HG03108 (cell line): ENCODE data around the gene ALKBH7.
"Not testable (repeated sequence)": the region's sequence is repeated elsewhere in the genome, so short reads cannot be mapped to it uniquely, and the experiment has no call there.

Experiments used
- ATAC-seq: cut with Tn5 transposase; IDR thresholded peaks from one replicate; pipeline ENCODE4 v1.9.1; 2021; ENCODE audit warnings: moderate library complexity; ENCODE audit not compliant: unreplicated experiment

The ALKBH7 gene

DNA sequence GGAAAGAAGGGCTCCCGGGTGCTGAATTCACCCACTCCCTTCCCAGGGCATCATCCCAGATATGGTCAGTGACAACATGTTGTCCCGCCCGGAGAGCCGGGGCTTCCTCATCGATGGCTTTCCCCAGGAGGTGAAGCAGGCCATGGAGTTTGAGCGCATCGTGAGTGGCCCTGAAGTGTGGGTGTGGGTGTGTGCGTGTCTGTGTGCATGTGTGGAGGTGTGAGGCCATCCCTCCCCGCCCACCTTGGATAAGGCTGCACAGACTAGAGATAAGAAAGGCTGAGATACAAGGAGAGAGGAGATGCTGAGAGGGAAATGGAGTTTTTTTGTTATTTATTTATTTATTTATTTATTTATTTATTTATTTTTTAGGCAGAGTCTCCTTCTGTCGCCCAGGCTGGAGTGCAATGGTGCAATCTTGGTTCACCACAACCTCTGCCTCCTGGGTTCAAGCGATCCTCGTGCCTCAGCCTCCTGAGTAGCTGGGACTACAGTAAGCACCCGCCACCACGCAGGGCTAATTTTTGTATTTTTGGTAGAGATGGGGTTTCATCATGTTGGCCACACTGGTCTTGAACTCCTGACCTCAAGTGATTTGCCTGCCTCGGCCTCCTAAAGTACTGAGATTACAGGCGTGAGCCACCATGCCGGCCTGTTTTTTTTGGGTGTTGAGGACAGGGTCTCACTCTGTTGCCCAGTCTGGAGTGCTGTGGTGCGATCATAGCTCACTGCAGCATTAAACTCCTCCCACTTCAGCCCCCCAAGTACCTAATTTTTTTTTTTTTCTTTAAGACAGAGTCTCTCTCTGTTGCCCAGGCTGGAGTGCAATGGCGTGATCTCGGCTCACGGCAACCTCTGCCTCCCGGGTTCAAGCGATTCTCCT lies 27.7 kb downstream of the ALKBH7 start:
- ATAC-seq, result not testable (repeated sequence)

DNA sequence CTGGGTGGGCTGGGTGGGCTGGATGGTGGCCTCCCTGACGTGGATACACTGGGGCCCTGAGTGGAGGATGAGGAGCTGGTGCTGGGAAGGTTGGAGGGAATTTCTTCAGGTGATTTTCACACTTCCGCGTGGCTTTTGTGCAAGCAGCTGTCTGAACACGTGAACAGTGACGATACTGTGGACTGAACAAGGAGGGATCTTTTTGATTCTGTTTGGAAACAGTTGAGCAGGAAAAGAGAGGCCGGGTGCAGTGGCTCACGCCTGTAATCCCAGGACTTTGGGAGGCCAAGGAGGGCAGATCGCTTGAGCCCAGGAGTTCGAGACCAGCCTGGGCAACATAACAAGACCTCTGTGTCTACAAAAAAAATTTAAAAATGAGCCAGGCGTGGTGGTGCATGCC lies 29.5 kb downstream of the ALKBH7 start:
- ATAC-seq, result no peak

DNA sequence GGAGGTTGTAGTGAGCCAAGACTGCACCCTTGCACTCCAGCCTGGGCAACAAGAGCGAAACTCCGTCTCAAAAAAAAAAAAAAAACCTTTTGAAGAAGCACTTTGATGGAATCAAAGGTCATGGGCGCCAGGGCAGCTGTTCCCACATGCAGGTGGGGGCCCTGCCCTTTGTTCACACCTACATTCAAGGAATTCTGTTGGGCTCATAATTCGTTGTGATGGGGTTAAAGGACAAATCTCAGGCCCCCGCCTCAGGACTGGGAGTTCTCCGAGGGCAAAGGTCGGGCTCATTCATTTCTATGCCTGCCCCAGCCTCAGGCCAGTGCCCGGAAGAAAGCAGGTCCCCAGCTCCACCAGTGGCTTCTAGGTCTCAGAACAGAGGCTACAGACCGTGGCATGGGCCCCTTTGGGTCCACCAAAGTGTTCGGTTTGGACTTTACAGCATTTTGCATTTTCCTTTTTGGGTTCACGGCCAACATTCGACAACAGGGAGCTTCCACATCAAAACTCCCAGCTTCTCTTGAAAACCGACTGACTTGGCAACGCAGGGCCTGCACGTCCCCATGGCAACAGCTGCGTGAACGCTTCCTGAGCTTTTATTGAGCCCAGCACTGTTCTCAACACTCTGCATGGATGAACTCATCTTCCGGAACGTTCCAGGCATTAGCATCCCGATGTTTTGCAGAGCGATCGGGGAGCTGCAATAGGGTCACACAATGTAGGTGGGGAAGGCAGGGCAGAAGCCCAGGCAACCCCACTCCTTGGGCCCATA lies 30.4 kb downstream of the ALKBH7 start:
- no peak for ATAC-seq

DNA sequence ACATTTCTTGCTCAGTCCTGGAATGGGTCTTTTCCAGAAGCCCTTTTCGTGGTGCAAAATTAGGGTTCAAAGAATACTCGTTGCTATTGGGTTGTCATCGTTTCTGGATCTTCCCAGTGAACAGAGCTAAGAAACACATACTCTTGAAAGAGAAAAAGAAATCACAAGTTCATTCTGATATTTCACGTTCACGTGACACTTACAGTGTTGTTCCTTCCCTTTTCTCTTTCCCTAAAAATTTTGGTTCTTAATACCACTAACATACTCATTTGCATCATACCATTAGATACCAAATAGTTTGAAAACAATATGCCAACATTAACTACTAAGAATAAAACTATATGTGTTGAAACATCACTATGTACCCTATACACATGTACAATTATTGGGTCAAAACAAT lies 33.8 kb downstream of the ALKBH7 start:
- ATAC-seq, result no peak

DNA sequence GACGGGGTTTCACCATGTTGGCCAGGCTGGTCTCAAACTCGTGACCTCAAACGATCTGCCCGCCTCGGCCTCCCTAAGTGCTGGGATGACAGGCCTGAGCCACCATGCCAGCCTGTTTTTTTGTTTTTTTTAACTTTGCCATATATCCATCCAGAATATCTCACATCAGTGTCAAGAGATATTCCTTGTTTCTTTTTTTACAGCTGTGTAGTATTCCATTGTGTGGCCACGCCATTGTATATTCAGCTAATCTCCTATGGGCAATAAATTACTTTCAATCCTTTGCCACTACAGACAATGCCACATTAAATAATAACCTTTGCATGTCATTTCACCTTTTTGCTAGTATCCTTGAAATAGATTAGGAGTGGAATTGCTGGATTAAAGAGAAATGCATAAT lies 36.8 kb downstream of the ALKBH7 start:
- ATAC-seq, result no peak

DNA sequence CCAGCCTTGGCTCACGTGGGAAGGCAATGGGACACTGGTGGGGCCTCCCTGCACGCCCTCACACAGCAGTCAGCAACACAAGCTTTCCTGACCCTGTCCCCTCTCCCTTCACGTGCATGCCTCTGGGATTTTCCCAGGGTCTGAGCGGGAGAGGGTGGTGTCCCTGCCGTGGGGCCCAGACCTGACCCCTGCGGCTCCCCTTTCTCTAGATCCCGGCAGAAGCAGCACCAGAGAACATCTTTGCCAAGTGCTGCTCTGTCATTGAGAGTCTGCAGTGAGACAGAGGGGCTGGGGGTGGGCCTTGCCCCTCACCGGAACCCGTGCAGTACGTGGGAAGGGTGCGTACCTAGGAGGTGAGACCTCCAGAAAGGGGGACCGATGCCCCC lies 39.5 kb downstream of the ALKBH7 start:
- no peak for ATAC-seq

DNA sequence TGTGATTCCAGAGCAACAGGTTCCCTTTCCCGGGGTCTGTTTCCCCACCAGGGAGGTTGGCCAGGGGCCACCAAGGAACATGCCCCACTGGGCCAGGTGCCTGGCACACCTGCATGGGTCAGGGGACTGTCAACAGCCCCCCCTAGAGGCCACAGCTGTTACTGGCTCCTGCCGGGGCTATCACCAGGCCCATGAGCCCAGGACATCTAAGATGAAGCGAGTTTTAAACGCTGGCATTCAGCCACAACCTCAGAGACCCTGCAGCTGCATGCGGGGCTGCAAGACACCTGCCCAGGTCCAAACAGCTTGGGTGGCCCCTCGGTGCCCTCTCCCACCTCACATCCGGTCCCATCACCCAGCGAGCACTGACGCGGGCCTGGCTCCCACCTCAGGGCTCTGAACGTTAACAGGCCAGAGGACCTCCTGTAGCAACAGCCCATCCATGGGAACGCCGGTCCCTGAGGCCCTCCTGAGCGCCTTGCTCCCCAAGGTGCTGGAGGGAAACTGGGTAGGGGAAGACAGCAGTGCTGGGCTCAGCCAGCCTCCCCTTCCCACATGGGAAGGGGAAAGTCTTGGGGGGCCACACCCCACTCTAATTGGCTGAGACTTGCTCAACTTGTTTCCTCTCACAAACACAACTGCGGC lies 40.0 kb downstream of the ALKBH7 start:
- no peak for ATAC-seq

DNA sequence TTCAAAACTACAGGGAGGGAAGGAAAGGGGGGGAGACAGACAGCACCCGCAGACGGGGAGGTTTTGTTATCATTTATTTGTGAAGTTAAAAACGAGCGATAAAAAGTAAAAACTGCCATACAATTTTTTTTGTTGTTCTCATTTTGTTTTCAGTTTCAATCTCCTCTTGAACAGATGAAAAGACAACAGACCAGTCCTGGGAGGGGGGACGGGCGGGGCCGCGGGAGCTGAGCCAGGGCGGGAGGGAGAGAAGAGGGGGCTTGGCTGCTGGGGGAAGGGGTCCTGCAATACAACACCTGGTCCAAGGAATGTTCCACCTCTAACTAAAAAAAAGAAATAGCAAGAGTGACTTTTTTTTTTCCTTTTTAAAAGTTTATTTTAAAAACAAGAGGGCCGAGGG lies 40.7 kb downstream of the ALKBH7 start:
- no peak for ATAC-seq

DNA sequence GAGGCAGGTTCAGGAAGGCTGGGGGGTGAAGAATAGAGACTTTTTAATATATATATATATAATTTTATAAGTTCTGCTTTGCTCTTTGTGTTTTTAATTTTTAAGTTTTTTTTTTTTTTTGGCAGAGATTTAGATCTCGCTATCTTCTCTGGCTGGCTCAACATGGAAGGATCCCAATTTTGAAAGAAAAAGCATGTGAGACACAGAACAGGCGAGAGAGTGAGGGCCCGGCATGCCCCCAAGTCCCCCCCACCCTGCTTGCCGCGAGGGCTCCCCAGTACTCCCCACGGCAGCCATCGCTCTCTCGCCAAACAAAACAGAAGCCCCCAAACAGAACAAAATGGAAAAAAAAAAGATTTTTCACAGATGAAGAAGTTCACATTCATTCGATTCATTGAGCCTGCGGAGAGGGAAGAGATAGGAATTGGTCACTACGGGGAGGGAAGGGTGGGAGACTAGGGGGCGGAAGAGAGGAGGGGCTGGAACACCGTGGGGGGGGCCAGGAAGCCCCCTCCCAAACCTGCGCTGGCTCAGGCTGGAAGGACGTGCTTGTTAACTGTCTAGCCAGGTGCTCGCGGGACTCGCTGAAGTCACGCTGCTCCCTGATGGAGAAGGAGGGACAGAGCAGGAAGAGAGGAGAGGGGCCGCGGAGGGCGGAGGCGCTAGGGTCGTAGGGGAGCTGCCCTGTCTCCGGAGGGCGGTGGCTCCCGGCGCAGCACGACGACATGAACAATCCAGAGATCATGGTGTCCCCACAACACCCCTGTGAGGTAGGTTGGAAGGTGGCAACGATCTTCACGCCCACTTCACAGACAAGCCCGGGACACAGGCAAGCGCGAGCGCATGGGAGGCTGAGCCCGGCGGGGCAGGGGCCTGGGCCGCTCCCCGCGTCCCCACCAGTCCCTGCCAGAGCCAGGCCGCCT lies 41.4 kb downstream of the ALKBH7 start:
- no peak for ATAC-seq

DNA sequence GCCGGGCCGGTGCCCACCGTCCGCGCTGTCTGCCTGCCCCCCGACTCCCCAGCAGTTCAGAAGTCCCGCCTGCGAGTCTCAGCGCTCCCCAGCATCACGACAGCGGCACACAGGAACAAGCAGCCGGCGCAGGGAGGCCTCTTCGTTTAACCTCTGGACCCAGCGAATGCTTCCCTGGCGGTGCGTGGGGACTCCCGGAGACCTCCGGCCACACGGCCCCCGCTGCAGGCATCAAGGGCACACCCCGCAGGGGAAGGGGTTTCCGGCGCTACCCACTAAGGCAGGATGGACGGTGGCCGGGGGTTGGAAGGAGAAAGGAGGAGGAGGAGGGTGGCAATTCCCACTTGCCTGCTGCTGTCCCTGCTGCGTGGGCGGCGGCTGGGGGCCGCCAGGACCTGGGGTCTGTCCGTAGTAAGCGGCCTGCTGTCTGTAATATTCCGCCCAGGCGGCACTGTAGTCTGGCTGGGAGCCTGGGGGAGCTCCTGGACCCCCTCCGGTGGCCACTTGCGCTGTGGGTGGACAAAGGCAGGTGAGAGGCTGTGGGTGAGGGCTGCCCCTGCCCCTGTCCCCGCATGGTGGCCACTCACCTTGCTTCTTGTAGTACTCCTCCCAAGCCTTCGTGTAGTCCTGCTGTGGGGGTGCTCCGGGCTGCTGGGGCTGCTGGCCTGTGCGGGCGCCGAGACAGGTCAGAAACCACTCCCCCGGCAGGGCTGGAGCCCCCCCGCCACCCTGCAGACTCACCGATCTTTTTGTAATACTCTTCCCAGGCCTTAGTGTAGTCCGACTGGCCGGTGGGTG lies 42.4 kb downstream of the ALKBH7 start:
- no peak for ATAC-seq

DNA sequence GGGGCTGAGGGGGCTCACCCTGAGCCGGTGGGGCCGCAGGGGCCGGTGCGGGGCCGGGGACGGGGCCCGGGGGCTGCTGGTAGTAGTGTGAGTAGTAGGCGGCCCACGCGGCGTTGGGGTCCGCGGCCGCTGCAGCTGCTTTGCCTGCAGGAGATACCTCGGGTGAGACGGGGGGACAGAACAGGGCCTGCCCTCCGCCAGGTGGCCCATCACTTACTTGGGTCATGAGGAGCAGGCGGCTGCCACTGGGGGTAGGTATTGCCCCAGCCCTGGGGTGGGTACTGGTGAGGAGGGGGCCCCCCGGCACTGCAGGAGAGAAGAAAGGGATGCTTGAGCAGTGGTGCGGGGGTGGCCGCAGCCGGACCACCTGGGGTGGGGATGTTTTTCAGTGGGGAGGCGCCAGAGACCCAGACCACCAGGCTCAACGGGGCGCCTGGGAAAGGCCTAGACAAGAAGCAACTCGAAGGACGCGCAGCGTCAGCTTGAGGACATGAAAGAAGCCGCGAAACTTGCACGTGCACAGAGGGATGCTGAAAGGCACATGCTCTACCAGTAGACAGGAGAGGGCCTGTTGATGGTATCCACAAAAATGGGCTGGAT lies 43.1 kb downstream of the ALKBH7 start:
- ATAC-seq, result no peak

DNA sequence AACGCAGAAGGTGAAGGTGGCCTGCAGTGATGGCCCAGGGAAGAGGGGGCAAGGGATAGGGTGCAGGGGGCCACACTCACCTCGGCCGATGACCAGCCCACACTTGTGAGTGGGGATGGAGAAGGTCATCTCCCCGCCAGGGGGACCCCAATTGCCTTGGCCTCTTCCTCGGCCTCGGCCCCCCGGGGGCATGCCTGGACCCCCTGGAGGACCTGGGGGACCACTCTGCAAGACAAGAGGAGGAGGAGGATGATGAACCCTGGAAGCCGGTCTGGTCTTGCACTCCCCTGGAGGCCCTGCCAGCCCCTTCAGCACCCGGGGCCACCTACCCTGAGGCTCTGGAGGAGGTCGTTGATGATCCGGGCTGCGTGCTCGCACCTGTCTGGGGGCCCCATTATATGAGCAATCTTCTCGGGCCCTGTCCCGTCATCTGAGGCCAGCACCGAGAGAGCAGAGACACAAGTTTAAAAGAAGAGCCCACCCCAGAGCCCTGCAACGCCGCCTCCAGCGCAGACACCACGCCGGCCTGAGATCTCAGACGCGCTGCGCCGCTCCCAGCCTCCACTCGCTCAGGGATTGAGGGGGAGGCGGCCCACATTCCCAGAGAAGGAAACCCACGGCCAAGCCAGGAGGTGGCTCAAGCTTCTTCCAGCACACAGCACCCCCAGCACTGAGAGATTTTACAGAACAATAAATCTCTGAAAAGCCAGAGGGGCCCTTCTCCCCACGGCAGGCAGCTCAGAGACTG lies 44.2 kb downstream of the ALKBH7 start:
- ATAC-seq, result no peak

DNA sequence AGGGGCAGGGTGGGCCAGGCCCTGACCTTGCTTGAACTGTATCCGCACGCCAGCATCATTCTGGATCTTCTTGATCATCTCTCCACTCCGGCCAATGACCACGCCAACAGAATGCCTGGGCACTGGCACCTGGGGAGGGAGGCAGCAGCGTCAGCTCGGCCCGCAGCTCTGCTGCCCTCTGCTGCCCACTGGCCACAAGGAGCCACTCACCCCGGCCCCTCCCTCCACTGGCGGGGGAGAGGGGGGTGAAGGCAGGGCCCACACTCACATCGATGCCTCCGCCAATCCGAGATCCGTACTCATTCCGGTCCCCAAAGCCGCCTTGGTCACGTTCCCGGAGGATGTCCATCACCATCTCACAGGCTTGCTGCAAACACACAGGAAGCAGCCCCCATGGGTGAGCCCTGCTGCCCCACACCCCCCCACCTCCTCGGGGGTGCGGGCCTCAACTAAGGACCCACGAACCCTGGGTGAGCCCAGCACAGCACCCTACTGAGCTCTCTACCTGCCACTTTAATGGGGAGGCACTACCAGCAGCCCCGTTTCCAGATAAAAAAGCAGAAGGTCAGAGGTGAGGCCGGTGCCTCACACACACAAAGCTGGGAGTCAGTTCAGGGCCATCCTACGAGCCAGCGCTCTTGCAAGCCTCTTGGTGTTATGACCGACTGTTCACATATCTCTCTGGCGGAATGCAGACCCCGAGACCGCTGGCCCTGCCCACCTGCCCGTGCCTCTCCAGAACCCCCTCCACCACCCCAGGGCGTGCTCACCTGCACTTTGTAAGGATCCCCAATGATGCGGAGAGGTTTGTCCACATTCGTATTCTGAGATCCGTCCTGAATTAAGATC lies 45.3 kb downstream of the ALKBH7 start:
- no peak for ATAC-seq

DNA sequence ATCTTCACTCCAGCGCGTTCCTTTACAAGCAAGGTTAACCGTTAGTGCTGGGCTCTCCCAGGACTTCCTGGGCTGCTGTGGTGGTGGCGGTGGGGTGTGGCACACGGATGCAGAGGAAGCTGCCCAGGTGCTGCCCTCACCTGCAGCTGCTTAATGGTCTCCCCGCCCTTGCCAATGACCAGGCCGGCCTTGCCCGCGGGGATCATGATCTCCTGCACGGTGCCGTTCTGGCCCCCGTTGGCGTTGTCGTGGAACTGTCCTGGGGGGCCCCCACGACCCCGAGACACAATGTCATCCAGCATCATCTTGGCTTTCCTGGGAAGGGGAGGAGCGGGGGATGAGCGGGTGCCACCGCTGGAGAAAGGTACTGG lies 46.0 kb downstream of the ALKBH7 start:
- ATAC-seq, result no peak

DNA sequence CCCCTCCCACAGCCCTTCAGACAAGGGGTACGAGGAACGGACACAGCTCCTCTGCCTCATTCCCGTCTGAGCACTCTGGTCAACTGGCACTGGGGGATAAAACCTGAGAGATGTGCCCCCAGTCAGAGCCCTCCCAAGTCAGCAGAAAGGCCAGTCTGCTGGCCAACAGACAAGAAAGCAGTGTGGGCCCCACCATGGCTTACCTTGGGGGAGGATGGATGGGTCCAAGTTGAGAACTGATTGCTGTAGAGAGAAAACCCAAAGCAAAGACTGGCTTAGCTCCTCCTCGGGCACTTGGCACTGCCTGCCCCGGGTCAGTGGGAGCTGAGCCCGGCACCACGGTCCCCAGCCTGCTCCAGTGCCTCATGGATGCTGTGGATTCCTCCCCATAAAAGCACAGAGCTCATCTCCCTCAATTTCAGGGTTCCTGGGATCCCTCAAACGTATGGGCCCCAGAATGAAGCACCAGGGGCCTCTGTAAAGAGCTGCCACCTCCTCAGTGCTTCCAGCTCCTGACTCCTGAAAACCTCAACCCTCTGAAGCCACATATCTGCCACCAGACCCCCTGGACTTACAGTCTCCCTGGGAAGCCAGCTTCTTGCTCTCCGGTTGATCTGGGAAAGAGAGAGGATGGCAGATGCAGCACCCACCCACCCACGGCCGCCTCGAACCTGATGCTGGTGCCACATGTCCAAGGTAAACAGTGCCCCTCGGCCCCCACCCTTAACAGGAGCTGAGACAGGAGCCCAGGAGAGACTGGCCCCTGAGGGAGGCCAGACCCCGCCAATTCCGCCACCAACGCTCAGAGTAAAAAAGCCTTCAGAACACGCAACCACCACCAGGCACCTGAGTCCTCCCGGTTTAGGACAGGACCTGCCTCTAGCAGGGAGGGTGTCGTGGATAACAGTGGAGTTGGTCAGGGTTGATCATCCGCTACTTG lies 48.8 kb downstream of the ALKBH7 start:
- no peak for ATAC-seq

DNA sequence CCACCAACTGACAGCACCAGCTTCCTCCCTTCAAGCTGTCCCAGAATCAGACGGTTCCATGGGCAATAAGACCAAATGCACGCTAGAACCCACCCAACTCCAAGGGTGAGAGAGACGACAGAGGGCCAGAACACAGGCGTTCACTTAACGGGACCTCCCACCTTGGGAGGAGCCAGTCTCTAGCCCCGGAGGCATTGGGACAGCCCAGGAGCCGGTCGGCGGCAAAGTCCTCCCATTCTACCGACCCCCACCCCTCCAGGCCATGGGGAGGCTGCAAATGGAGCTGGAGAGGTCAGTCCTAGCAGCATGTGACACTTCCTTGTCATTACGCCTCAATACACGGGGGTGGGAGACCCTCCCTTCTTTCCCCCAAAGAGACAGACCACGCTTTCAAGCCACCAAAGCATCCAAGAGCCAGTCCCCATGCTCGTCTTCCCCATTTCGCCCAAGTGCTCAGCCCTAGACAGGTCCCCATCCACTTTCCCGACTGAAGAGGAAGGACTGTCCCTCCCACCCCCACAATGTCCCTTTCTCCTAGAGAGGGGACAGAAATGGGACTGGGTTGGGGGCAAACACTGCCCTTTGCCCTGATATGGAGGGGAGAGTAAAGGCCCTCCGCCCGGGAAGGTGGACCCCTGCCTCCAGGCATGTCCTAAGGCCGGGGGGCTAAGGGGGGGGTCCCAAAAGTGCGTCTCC lies 51.1 kb downstream of the ALKBH7 start:
- no peak for ATAC-seq
